Dendritic cell treated with granulocyte-macrophage colony-stimulating factor and Interleukin-4, amounts not matched to agents 40 ng/mL and 50 ng/mL, for 4 days (primary cell): ENCODE data around the gene DMWD.

ENCODE experiments used
- H3K27ac Mint-ChIP-seq: one replicate; pipeline ENCODE4 v1.8.0; 2022; ENCODE audit warnings: mild to moderate bottlenecking, mixed read lengths
- H3K27me3 Mint-ChIP-seq: one replicate; pipeline ENCODE4 v1.8.0; 2022; ENCODE audit warnings: mild to moderate bottlenecking, mixed read lengths
- H3K36me3 Mint-ChIP-seq: one replicate; pipeline ENCODE4 v1.8.0; 2022; ENCODE audit warnings: low read depth, mixed read lengths
- H3K4me1 Mint-ChIP-seq: one replicate; pipeline ENCODE4 v1.8.0; 2022; ENCODE audit warnings: low read depth, mixed read lengths
- H3K4me3 Mint-ChIP-seq: one replicate; pipeline ENCODE4 v1.8.0; 2022; ENCODE audit warnings: mild to moderate bottlenecking, moderate library complexity, mixed read lengths
- H3K9me3 Mint-ChIP-seq: one replicate; pipeline ENCODE4 v1.8.0; 2022; ENCODE audit warnings: mixed read lengths
- intact Hi-C: fragments of 100-400 bp; cut with micrococcal nuclease; formaldehyde crosslinking; loops from one replicate; pipeline ENCODE4 v1.15.0; 2022

Gene DMWD

GRCh38 chr19:45777395-45777961 is 15.2 kb downstream of the DMWD start:
- peaks cover 98% of the 10 kb centered on the region for H3K27me3 Mint-ChIP-seq
- H3K4me1 Mint-ChIP-seq, result peaks cover 32% of the 10 kb centered on the region
- no peaks in the 10 kb centered on the region for H3K9me3 Mint-ChIP-seq
- H3K36me3 Mint-ChIP-seq, result peaks cover 59% of the 10 kb centered on the region
- H3K27ac Mint-ChIP-seq, result no peak overlapping the region
- intact Hi-C loops, result no loop called here
- no peak overlapping the region for H3K4me3 Mint-ChIP-seq

- intact Hi-C loops, result no loop called here
- Mint-ChIP-seq H3K9me3 (no peaks in the 10 kb centered on the region), H3K27ac (no peak overlapping the region), H3K36me3 (peaks cover 83% of the 10 kb centered on the region), H3K4me1 (peaks cover 35% of the 10 kb centered on the region), H3K27me3 (peaks cover 95% of the 10 kb centered on the region), H3K4me3 (no peak overlapping the region)
Measured at GRCh38 chr19:45774765-45775164, 17.9 kb downstream of the DMWD start.

GRCh38 chr19:45773384-45773783 is 19.3 kb downstream of the DMWD start:
- peaks cover 91% of the 10 kb centered on the region for H3K27me3 Mint-ChIP-seq
- H3K36me3 Mint-ChIP-seq, result peaks cover 77% of the 10 kb centered on the region
- intact Hi-C loops, result no loop called here
- H3K4me1 Mint-ChIP-seq, result peaks cover 34% of the 10 kb centered on the region
- no peak overlapping the region for H3K27ac Mint-ChIP-seq
- no peaks in the 10 kb centered on the region for H3K9me3 Mint-ChIP-seq
- no peak overlapping the region for H3K4me3 Mint-ChIP-seq

GRCh38 chr19:45772912-45773311 is 19.7 kb downstream of the DMWD start:
- Mint-ChIP-seq H3K27me3 (peaks cover 91% of the 10 kb centered on the region), H3K27ac (no peak overlapping the region), H3K36me3 (peaks cover 72% of the 10 kb centered on the region), H3K4me3 (no peak overlapping the region), H3K9me3 (no peaks in the 10 kb centered on the region), H3K4me1 (peaks cover 37% of the 10 kb centered on the region)
- intact Hi-C loops, result no loop called here

- intact Hi-C loops, result no loop called here
- H3K27ac Mint-ChIP-seq, result no peak overlapping the region
Measured at GRCh38 chr19:45772130-45772840, 20.4 kb downstream of the DMWD start.

GRCh38 chr19:45771311-45771933 is 21.2 kb downstream of the DMWD start:
- Mint-ChIP-seq H3K4me3 (no peak overlapping the region), H3K4me1 (peaks cover 46% of the 10 kb centered on the region)

More at GRCh38 chr19:45772130-45772840, 20.4 kb downstream of the DMWD start:
- no peak overlapping the region for H3K4me3 Mint-ChIP-seq
- H3K36me3 Mint-ChIP-seq, result peaks cover 66% of the 10 kb centered on the region
- H3K4me1 Mint-ChIP-seq, result peaks cover 43% of the 10 kb centered on the region
- H3K27me3 Mint-ChIP-seq, result peaks cover 91% of the 10 kb centered on the region
- H3K9me3 Mint-ChIP-seq, result no peaks in the 10 kb centered on the region

GRCh38 chr19:45770192-45771101 is 22.2 kb downstream of the DMWD start:
- Mint-ChIP-seq H3K4me1 (peaks cover 46% of the 10 kb centered on the region), H3K36me3 (peaks cover 53% of the 10 kb centered on the region), H3K9me3 (no peaks in the 10 kb centered on the region), H3K27ac (peak overlapping the region; percentile 88), H3K27me3 (peaks cover 90% of the 10 kb centered on the region), H3K4me3 (peak overlapping the region; percentile 90)
- intact Hi-C loops, result loop anchor here (1.0 kb wide), 2 partner anchors 9 to 29 kb away; no protein-coding TSS in a partner anchor

More at GRCh38 chr19:45771311-45771933, 21.2 kb downstream of the DMWD start:
- Mint-ChIP-seq H3K27me3 (peaks cover 89% of the 10 kb centered on the region), H3K9me3 (no peaks in the 10 kb centered on the region), H3K36me3 (peaks cover 57% of the 10 kb centered on the region), H3K27ac (no peak overlapping the region)
- intact Hi-C loops, result no loop called here

- Mint-ChIP-seq H3K27me3 (peaks cover 90% of the 10 kb centered on the region), H3K27ac (peak overlapping the region; percentile 88), H3K36me3 (peaks cover 48% of the 10 kb centered on the region), H3K4me3 (peak overlapping the region; percentile 90), H3K4me1 (peaks cover 46% of the 10 kb centered on the region), H3K9me3 (no peaks in the 10 kb centered on the region)
- intact Hi-C loops, result loop anchor here (1.0 kb wide), 2 partner anchors 9 to 29 kb away; no protein-coding TSS in a partner anchor
Measured at GRCh38 chr19:45769821-45770191, 22.8 kb downstream of the DMWD start.

- Mint-ChIP-seq H3K27me3 (peaks cover 90% of the 10 kb centered on the region), H3K9me3 (no peaks in the 10 kb centered on the region), H3K36me3 (peaks cover 42% of the 10 kb centered on the region), H3K27ac (peak within 1 kb of the TSS; percentile 88), H3K4me3 (peak within 1 kb of the TSS; percentile 90), H3K4me1 (peaks cover 46% of the 10 kb centered on the region)
- intact Hi-C loops, result no loop called here
Measured at GRCh38 chr19:45768984-45769782, 23.5 kb downstream of the DMWD start, which contains the start of gene SIX5. Gene SIX5 (minus strand): TSS chr19:45769252. CDS start chr19:45768844, 408 bp downstream.

- H3K9me3 Mint-ChIP-seq, result no peaks in the 10 kb centered on the region
- H3K4me3 Mint-ChIP-seq, result peak overlapping the region; percentile 90
- peaks cover 42% of the 10 kb centered on the region for H3K36me3 Mint-ChIP-seq
- intact Hi-C loops, result no loop called here
- H3K4me1 Mint-ChIP-seq, result peaks cover 46% of the 10 kb centered on the region
- peaks cover 90% of the 10 kb centered on the region for H3K27me3 Mint-ChIP-seq
- H3K27ac Mint-ChIP-seq, result peak overlapping the region; percentile 88
Measured at GRCh38 chr19:45768655-45768983, 24.0 kb downstream of the DMWD start.

GRCh38 chr19:45767881-45768654 is 24.6 kb downstream of the DMWD start:
- intact Hi-C loops, result no loop called here
- H3K4me3 Mint-ChIP-seq, result peak overlapping the region; percentile 78
- H3K27ac Mint-ChIP-seq, result peak overlapping the region; percentile 88
- peaks cover 37% of the 10 kb centered on the region for H3K36me3 Mint-ChIP-seq
- H3K27me3 Mint-ChIP-seq, result peaks cover 90% of the 10 kb centered on the region
- H3K9me3 Mint-ChIP-seq, result no peaks in the 10 kb centered on the region
- H3K4me1 Mint-ChIP-seq, result peaks cover 46% of the 10 kb centered on the region

- no peak overlapping the region for H3K27ac Mint-ChIP-seq
- H3K27me3 Mint-ChIP-seq, result peaks cover 90% of the 10 kb centered on the region
- intact Hi-C loops, result no loop called here
- H3K9me3 Mint-ChIP-seq, result no peaks in the 10 kb centered on the region
- peak overlapping the region; percentile 78 for H3K4me3 Mint-ChIP-seq
- peaks cover 44% of the 10 kb centered on the region for H3K4me1 Mint-ChIP-seq
- peaks cover 31% of the 10 kb centered on the region for H3K36me3 Mint-ChIP-seq
Measured at GRCh38 chr19:45767410-45767880, 25.2 kb downstream of the DMWD start.
